ENCODE results near the gene LRRN3.

Gene LRRN3

DNA sequence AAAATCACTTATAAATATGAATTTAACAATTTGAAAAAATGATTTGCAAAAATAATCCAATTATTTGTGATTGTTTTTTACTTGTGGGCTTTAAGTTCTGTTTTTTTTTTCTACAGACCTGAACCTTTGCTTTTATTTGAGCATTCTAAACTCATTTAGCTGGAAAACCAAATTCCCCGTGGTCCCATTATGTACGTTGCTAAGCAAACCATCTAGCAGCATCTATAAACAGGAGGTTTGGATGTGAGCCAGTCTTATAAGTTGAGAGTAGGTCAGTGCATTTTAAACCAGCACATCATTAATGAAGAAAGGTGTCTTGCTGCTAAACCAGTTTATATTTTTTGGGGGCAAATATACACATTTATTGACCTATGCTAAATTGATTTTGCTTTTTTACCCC, 77.3 kb downstream of the LRRN3 start:
- no peak for DNase-seq (ENCODE audit: low spot score)

- DNase-seq (ENCODE audit: low spot score), result no peak
Measured at GRCh38 chr7:111172564-111173257, 81.8 kb downstream of the LRRN3 start.

DNA sequence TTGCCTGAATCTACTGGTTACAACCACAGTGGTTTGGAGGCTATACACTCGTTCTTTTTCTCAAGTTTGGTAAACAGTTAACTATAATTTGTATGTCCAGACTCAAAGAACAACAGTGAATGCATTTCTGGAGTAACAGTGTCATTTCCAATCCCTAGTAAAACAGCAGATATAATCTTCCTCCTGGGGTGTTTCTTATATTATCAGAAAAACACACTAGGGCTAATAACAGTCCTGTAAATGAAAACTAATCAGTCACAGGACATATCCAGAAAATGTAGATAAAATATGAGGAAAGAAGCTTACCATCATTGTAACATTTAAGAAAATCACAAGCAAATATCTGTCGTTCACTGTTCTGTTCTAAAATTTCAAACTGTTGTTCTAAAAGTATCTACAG, 82.6 kb downstream of the LRRN3 start:
- DNase-seq (ENCODE audit: low spot score), result no peak

- DNase-seq (ENCODE audit: low spot score), result no peak
Measured at GRCh38 chr7:111173990-111174389, 83.1 kb downstream of the LRRN3 start.

DNA sequence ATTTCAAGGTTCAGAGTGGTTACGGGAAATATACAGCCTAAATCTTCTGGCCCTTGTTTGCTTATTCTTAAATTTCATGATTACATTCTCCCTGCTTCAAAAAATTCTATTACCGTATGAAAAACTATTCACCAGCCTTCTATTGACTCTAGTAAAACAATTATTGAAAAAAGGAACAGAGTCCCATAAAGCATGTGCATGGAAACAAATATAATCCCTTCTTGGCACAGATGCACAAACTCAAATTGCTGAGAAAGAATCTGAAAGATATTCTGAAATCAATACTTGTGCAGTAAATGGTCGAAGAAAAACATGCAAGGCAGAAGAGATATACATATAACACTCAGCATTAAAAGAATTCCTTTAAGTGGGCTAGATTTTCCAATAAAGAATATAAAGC, 83.6 kb downstream of the LRRN3 start:
- no peak for DNase-seq (ENCODE audit: low spot score)
